Endothelial cell (in vitro differentiated cells): ENCODE data around the gene KANSL1L. TPM values are rescaled to one million over a fixed set of nuclear protein-coding genes. Genes with fewer than 3 reads are reported as not detected.

Source experiments
- DNase-seq: peaks from one replicate; pipeline ENCODE4 v3.0.0; 2021; ENCODE audit warnings: low spot score
- H3K27ac Mint-ChIP-seq: one replicate; pipeline ENCODE4 v1.8.0; 2021; ENCODE audit warnings: mixed read lengths, inconsistent platforms; ENCODE audit not compliant: unreplicated experiment
- H3K27me3 Mint-ChIP-seq: one replicate; pipeline ENCODE4 v1.8.0; 2021; ENCODE audit warnings: mild to moderate bottlenecking, moderate library complexity, mixed read lengths, inconsistent platforms; ENCODE audit not compliant: unreplicated experiment
- H3K36me3 Mint-ChIP-seq: one replicate; pipeline ENCODE4 v1.8.0; 2021; ENCODE audit warnings: mild to moderate bottlenecking, low read depth, mixed read lengths, inconsistent platforms; ENCODE audit not compliant: unreplicated experiment
- H3K4me1 Mint-ChIP-seq: one replicate; pipeline ENCODE4 v1.8.0; 2021; ENCODE audit warnings: mild to moderate bottlenecking, mixed read lengths, inconsistent platforms; ENCODE audit not compliant: unreplicated experiment
- H3K4me3 Mint-ChIP-seq: one replicate; pipeline ENCODE4 v1.8.0; 2021; ENCODE audit warnings: mild to moderate bottlenecking, mixed read lengths, inconsistent platforms; ENCODE audit not compliant: unreplicated experiment
- H3K9me3 Mint-ChIP-seq: one replicate; pipeline ENCODE4 v1.8.0; 2021; ENCODE audit warnings: mixed read lengths, inconsistent platforms; ENCODE audit not compliant: unreplicated experiment
- CTCF ChIP-seq: fragments of 200-600 bp; sonication (generic); IDR thresholded peaks from one replicate; pipeline ENCODE4 v1.5.0; 2021; ENCODE audit warnings: antibody characterized with exemption; ENCODE audit not compliant: unreplicated experiment
- total RNA-seq: library from RNA; stranded (reverse); fragmentation: NEBNext Ultra II Directional; extraction: Animal tissue kit (Norgen Biotek cat#: 25700); gene quantifications from one replicate; pipeline ENCODE4 v1.2.1, GENCODE V29; 2021; ENCODE audit not compliant: unreplicated experiment

Gene KANSL1L
- total RNA-seq, 1 donor from 2014 or later: 13.0 TPM

DNA sequence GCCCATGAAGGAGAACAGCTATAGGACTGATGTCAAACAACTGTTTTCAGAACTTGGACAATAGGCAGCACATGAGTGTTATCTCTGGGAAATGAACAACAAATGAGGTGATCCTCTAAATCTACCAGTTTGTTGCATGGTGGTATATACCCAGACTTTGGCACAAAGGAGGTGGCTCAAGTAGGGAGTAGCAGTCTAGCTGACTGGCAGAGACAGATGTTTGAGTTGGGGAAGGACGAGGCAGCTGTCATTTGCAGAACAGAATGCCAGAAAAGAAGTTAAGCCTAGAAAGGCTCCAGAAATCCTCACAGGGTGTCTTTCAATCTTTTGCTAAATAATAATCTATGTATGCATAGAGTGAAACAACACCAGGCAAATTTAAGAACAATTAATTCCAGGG lies 121.4 kb downstream of the KANSL1L start:
- no peaks in the 10 kb centered on the region for H3K9me3 Mint-ChIP-seq
- no peak overlapping the region for H3K27ac Mint-ChIP-seq
- H3K4me1 Mint-ChIP-seq: no peaks in the 10 kb centered on the region
- TF ChIP-seq CTCF: no peak
- no peaks in the 10 kb centered on the region for H3K27me3 Mint-ChIP-seq
- DNase-seq: no peak
- peaks cover 19% of the 10 kb centered on the region for H3K36me3 Mint-ChIP-seq
- H3K4me3 Mint-ChIP-seq: no peak overlapping the region

- Mint-ChIP-seq H3K4me1 (no peaks in the 10 kb centered on the region), H3K4me3 (no peak overlapping the region), H3K27ac (no peak overlapping the region), H3K27me3 (no peaks in the 10 kb centered on the region), H3K9me3 (no peaks in the 10 kb centered on the region), H3K36me3 (peaks cover 11% of the 10 kb centered on the region)
- TF ChIP-seq CTCF: no peak
- no peak for DNase-seq
Measured at GRCh38 chr2:210046851-210047500, 124.2 kb downstream of the KANSL1L start.

GRCh38 chr2:210038078-210038477 lies 133.1 kb downstream of the KANSL1L start:
- Mint-ChIP-seq H3K9me3 (no peaks in the 10 kb centered on the region), H3K27me3 (peaks cover 2% of the 10 kb centered on the region), H3K27ac (no peak overlapping the region), H3K36me3 (no peaks in the 10 kb centered on the region), H3K4me1 (no peaks in the 10 kb centered on the region), H3K4me3 (no peak overlapping the region)
- DNase-seq: no peak
- TF ChIP-seq CTCF: no peak

GRCh38 chr2:210035679-210036078 lies 135.5 kb downstream of the KANSL1L start:
- no peak for TF ChIP-seq CTCF
- Mint-ChIP-seq H3K36me3 (no peaks in the 10 kb centered on the region), H3K27ac (no peak overlapping the region), H3K27me3 (peaks cover 2% of the 10 kb centered on the region), H3K4me1 (no peaks in the 10 kb centered on the region), H3K4me3 (no peak overlapping the region), H3K9me3 (no peaks in the 10 kb centered on the region)
- no peak for DNase-seq

- no peaks in the 10 kb centered on the region for H3K4me1 Mint-ChIP-seq
- no peak overlapping the region for H3K27ac Mint-ChIP-seq
- DNase-seq: no peak
- TF ChIP-seq CTCF: no peak
- peaks cover 2% of the 10 kb centered on the region for H3K27me3 Mint-ChIP-seq
- no peaks in the 10 kb centered on the region for H3K9me3 Mint-ChIP-seq
- no peak overlapping the region for H3K4me3 Mint-ChIP-seq
- H3K36me3 Mint-ChIP-seq: no peaks in the 10 kb centered on the region
Measured at GRCh38 chr2:210034087-210034683, 137.0 kb downstream of the KANSL1L start.
